ENCODE measurements around the gene C17orf67. TPM values are rescaled to one million over a fixed set of nuclear protein-coding genes. Genes with fewer than 3 reads are reported as not detected.

The C17orf67 gene
- total RNA-seq, 1 donor from 2014 or later: 3.0 TPM

DNA sequence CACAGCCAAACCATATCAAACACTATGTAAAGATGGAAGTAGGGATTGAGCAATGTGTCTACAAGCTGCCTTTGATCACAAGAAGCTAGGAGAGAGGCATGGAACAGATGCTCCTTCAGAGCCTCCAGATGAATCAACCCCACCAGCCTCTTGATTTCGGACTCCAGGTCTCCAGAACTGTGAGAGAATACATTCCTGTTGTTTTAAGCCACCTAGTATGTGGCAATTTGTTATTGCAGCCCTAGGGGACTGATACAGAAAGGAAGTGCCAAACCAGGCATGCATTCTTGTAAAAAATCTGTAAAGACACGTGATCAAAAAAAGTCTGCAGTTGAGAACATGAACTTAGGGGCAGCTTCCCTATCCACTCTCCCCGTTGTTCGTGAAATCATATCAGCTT, 91.1 kb downstream of the C17orf67 start:
- intact Hi-C loops (cut with micrococcal nuclease): no loop called here

Other genes with a start within 250 kb of the C17orf67 start
- not detected in 2 replicates for gene NOG, start 240.2 kb downstream of the C17orf67 start, total RNA-seq
- 22.5 and 24.2 TPM in 2 replicates for gene DGKE, start 231 bp upstream of the C17orf67 start, total RNA-seq
- gene TRIM25, start 80.1 kb upstream of the C17orf67 start, total RNA-seq: 132 and 136 TPM in 2 replicates
- 19.5 and 21.6 TPM in 2 replicates for gene COIL, start 127.1 kb upstream of the C17orf67 start, total RNA-seq
- gene SCPEP1, start 144.2 kb upstream of the C17orf67 start, total RNA-seq: 11.1 and 13.4 TPM in 2 replicates